CD4-positive, alpha-beta T cell treated with Interleukin-4 for 1 hour (primary cell): ENCODE data around the gene ACAP3.

Source experiments
- DNase-seq, 2 donors: peaks; one replicate each; pipeline ENCODE4 v3.0.0-alpha.2; 2020 to 2022

Gene ACAP3, protein sequence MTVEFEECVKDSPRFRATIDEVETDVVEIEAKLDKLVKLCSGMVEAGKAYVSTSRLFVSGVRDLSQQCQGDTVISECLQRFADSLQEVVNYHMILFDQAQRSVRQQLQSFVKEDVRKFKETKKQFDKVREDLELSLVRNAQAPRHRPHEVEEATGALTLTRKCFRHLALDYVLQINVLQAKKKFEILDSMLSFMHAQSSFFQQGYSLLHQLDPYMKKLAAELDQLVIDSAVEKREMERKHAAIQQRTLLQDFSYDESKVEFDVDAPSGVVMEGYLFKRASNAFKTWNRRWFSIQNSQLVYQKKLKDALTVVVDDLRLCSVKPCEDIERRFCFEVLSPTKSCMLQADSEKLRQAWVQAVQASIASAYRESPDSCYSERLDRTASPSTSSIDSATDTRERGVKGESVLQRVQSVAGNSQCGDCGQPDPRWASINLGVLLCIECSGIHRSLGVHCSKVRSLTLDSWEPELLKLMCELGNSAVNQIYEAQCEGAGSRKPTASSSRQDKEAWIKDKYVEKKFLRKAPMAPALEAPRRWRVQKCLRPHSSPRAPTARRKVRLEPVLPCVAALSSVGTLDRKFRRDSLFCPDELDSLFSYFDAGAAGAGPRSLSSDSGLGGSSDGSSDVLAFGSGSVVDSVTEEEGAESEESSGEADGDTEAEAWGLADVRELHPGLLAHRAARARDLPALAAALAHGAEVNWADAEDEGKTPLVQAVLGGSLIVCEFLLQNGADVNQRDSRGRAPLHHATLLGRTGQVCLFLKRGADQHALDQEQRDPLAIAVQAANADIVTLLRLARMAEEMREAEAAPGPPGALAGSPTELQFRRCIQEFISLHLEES

DNA sequence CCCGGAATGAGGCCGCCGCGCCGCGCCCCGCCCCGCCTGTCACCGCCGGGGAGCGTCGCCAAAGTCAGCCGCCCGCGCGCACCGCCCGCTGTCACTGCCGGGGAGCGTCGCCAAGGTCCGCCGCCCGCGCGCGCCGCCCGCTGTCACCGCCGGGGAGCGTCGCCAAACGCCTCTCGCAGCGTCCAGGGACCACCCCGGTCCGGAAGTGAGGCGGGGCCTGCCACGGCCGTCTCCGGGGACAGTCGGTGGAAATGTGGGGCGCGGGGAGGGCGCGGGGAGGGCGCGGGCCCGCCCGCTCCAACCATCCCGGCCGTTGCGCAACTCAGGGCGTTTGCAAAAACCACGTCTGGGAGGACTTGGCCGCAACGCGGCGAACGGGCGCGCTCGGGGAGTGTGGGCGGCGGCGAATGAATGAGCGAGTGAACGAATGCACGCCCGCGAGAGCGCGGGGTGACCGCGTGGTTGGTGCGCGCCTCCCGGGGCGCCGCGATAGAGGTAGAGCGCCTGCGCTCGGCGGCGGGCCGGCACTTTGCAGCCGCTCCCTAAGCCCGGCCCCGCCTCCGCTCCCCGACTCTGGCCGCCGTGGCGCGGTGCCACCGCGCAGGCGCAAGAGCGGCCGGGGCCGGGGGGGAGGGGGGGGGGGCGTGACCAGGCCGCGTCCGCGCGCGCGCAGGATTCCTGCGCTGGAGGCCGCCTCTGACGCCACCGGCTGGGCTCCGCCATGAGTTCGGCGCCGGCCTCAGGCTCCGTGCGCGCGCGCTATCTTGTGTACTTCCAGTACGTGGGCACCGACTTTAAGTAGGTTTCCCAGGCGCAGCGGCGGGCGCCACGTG lies at the start of gene ACAP3, which contains the start of gene PUSL1:
Gene ACAP3 (minus strand): TSS at position 8 of the 833 bp plus-strand sequence. CDS start 115 bp downstream, outside the sequence.
Gene PUSL1 (plus strand): TSS at position 675 of the 833 bp plus-strand sequence. CDS start 47 bp downstream, at position 722.
- peak; percentile 90 to 91 for DNase-seq

DNA sequence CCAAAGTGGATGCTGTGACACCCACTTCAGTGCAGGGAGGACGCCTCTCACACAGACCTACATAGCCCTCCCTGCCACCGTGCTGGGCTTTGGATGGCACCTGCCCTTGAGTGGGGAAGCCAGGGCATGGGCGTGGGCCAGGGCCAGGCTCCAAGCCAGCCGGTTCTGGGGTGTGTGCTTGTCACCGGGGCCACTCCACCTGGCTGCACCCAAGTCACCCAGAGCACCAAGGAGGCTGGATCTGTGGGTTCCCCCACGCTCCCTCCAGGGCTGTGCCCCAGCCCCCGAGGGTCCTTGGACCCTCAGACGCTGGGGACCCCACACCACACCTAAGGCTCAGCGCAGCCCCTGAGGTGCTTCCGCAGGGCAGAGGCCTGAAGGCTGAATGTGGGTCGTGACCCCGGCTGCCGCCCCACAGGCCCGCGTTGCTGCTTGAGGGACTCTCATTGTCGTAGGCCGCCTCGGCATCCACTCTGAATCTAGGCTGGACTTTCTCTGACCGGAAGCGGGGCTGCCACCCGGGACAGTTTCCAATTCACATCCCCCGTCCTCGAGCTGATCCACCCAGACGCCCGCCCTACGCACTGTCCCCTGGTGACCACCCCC lies 49.2 kb upstream of the ACAP3 start:
- no peak for DNase-seq

DNA sequence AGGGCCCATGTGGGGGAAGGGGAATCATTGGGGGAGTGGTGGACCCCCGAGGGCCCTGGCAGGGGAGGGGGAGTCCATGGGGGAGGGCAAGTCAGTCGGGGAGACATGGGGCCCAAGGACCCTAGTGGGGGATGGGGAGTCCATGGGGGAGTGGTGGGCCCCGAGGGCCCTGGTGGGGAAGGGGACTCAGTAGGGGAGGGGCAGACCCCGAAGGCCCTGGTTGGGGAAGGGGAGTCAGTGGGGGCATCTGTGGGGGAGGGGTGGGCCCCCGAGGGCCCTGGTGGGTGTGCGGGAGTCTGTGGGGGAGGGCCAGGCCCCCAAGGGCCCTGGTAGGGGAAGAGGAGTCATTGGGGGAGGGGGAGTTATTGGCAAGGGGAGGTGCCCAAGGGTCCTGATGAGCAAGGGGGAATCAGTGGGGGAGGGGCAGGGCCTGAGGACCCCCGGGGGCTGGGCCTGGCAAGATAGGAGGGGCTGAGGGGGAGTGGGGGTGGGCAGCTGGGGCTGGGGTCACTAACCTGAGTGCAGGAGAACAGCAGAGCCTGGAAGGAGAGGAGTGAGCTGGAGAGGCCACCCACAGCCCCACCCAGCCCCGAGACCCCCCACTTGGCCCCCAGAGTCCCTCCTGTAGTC lies 48.6 kb upstream of the ACAP3 start:
- DNase-seq, result no peak

DNA sequence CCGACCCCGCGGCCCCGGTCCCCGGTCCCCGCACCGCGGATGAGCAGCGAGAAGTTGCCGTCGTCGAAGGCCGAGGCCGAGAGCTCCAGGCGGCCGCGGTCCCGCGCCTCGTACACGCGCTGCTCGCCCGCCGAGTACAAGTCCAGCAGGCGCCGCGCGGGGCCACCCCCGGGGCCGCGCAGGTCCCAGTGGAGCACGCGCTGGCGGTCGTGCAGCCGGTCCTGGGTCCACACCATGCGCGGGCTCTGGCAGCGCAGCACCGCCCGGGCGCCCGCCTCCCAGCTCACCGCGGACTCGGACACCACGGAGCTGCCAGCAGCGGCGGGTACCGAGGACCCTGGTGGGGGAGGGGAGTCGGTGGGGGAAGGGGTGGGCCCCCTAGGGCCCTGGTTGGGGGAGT lies 47.7 kb upstream of the ACAP3 start:
- DNase-seq, result no peak

DNA sequence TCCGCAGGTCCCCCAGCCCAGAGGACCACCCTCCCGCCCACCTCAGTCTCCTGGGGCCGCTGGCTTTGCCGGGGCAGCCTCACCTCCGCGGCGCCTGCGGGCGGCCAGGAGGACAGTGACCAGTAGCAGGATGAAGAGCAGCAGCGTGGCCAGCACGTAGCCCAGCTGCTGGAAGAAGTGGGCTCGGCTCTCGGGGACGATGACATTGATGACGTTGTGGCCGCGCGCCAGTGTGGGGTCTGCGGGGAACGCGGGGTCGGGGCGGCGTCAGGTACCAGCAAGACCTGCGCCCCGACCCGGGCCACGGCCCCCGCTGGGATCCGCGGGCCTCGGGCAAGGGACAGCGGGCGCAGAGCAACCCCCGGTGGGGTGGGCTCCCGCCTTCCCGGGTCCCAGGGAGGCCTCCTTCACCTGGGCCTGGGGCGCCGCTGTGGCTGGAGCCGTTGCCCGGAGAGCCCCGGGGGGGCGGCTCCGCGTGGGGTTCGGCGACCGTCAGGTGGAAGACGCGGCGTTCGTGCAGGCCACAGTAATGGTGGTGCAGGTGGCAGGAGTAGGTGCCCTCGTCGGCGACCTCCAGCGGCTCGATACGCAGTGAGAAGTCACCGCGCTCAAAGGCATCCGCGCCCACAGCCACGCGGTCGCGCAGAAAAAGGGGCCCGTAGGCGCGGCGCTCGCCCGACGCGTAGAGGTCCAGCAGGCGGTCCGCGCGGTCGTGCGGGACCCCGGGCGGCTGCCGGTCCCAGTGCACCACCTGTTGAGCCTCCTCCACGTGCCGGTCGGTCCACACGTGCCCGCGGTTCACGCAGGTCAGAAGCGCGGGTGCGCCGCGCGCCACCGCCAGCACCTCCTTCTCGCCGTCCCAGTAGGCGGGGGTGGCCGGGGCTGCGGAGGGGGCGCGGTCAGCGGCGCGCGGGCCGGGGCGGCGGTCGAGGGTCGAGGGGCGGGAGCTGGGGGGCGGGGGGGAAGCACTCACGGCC lies 46.8 kb upstream of the ACAP3 start:
- DNase-seq, result no peak

DNA sequence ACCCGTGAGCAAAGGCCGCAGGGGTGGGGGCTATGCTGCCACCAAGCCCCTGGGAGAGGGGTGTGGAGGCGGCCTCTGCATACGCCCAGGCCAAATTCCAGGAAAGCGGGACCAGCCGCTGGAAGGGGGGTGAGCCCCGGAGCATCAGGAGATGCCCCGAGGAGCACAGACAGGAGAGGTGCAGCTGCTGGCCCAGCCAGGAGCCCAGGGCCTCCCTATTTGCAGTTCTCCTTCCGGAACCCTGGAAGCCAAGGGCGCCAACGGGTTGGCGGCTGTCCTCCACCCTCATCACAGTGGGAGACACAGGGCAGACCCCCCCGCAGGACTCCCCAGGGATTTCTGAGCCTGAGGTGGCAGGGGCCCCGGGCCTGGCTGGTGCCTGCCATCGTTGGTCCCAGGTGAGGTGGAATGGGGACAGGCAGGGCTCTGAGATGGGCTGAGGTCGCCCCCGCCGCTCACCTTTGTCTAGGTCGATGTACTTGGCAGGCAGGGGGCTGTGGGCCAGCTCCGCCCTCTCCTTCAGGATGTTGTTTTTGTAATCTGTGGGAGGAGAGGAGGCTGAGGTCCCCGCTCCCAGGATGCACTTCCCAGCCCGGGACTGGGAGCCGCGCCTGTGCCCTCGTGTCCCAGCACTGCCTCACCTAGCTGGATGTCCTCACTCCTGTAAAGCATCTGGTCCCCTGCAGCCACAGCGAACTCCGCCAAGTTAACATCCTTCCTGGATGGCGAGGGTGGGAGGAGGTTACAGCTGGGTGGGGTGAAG lies 45.8 kb upstream of the ACAP3 start:
- no peak for DNase-seq

DNA sequence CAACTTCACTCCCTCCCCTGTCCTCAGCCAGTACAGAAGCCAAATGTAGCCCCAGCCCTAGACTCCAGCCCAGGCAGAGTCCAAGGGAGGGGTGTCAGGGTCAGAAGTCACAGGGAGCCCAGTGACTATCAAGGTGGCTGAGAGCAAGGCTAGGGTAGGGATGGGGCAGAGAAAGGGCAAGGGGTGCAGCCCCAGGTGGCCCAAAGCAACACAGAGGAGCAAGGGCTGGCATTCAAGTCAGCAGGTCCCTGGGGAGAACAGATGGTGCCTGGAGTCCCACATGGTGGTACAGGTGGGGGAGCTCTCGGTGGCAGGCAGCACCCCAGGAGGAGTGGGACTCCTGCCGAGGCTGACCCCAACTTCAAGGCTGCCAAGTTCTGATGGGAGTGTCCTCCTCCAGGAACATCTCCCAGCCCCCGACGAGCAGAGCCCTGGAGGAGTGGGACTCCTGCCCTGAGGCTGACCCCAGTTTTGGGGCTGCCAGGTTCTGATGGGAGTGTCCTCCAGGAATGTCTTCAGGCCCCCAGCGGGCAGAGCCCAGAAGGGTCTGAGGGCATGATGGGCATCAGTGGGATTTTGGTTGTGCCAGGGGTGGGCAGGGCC lies 45.2 kb upstream of the ACAP3 start:
- DNase-seq, result no peak

DNA sequence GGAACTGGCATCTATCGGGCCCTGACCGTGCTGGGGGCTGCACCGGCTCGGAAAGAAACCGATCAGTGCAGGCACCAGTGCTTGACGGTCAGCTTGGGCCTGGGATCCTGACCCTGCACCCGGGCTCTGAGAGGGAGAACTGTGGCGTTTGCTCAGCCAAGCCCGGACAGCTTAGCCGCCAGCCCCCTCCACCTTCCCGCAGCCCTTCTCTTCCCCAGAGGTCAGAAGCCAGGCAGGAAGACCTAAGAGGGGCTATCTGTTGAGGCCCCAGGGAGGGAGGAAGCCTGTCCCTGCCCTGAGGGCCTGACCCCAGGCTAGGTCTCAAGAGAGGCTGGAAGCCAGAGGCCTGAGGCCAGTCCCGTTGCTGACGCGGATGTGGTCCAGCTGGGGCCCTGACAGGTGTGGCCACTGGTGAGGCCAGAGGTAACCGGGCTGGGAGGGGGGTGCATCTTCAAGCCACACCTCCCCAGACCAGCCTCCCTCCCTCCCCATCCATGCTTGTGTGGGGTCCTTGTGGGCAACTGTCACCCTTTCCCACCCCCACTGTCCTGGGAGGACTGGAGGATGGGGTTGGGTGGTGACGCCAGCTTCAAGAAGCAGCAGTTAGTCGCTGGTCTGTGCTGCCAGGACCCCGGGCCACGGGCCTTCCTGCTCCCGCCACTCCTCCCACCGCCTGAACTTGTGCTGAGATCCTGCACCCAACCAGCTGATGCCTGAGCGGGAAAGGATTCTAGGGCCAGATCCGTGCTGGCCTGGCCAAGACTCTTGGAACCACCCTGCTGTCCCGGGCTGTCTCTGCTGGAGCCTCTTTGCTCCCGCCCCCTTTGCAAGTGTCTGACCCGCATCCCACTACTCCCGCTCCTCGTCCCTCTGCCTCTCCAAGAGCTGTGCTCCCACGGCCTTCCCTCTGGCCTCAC lies 44.0 kb upstream of the ACAP3 start:
- no peak for DNase-seq

DNA sequence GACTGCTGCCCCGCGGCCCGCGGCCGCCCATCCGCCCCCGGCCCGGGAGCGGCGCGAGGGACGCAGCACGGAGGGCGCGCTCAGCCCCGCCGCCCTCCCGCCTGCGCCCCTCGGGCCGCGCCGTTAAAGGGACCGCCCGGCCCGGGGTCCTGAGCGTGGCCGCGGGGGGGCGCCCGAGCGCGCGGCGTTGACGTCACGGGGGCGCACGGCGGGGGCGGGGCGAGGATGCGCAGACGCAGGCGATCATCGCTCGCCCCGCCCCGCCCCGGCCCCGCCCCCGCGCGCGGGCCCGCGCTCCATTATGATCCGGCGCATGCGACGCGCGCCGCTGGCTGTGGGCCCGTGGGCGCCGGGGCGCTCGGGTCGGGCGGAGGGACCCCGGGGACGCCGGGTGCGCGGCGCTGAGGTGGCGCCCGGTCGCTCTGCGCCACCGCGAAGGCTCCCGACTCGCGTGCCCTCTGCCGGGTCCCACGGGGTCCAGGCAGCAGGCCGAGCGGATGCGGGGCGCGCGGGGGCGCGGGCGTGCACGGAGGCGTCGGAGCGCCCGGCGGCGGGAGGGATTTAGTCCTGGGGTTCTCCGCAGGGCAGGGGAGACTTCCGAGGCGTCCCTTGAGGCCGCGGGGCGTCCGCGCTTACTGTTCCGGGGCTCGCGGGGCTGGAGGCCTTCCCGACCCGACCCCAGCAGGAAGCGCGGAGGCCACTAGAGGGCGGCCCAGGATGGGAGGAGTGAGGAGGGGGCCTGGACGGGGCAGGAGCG lies 41.7 kb upstream of the ACAP3 start, which contains the start of gene DVL1:
Gene DVL1 (minus strand): TSS at position 163 of the 757 bp plus-strand sequence. CDS start 353 bp downstream, outside the sequence.
- peak; percentile 73 to 74 for DNase-seq

DNA sequence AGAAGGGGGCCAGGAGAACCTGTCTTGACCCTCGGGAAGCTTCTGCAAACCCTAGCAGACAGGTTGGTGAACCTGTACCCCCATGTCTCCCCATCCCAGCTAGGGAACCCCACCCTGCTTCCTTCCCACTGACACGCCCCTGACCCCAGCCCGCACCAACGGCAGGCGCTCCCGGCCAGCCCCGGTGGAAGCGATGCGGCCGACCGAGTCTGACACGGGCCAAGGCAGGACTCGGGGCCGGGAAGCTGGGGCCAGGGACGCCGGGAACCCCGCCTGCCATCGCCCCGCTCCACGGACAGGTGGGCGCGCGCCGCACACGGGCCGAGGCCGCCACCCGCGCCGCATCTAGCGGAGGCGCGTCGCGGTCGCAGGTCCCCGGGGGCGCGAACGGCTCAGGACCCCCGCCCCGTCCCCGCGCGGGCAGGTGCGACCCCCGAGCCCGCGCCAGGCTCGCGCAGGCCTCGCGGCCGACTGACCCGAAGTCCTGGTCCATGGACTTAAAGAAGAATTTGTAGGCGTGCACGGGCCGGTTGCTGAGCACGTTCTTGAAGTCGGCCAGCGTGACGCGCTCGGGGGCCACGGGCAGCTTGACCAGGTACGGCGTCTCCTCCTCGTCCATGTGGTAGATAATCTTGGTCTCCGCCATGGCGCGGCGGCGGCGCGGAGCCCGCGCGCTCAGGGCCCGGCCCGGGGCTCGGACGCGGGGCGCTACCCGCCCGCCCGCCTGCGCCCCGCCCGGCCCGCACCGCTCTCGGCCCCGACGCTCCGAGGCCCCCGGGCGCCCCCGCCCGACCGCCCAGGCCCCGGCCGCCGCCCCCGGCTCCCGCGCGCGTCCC lies 40.9 kb upstream of the ACAP3 start:
- DNase-seq, result no peak

DNA sequence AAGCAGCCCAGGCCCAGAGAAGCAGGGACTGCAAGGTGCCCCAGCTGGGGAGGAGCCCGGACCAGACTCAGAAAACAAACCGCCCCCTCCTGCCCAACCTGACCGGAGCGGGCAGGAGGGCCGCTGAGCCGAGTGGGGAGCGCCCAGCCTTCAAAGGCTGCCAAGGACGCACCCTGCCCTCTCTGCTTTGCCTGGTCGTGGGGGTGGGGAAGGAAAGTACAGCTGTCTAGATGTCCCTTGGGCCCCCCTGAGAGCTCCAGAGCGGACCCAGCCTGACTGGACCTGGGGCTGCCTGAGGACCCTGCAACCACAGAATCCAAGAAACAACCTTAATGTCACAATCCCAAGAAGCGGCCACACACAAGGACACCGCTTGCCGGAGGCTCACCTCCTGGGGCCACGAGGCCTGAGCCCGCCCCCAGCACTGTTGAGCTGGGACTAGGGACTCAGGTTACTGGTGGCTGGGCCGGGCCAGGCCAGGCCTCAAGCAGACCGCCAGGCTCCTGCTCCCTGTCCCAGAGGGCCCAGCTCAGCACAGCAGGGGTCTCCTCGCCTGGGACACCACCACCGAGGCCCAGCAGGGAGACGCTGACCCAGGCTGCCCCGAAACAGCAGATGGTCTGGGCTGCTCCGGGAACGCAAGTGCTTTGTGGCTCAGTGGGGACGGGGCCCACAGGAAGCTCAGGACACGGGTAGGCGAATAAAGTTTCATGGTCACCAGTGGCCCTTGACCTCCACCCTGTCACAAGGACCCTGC lies 40.1 kb upstream of the ACAP3 start:
- DNase-seq, result no peak

DNA sequence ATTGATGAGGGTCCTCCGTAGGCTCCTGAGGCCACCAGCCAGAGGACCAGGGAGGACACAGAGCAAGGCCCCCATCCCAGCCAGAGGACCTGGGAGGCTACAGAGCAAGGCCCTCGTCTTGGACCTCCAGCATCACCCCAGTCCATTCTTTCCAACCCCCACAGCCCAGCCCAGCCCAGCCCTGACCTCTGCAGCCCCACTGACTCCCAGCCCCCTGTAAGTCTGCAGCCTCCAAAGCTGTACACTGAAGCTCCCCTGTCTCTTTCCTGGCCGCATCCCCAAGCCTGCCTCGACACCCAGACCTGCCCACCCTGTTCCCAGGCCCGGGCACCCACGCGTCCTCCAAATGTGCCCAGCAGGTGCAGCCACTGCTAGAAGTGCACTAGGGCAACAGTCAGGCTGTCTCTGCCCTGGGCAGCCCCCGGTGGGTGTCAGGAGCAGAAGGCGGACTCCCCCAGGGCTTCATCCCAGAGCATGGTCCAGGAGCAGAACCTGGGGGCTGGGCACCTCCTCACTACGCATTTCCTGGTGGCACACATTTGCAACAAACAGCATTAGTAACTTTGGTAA lies 39.4 kb upstream of the ACAP3 start:
- DNase-seq, result no peak

DNA sequence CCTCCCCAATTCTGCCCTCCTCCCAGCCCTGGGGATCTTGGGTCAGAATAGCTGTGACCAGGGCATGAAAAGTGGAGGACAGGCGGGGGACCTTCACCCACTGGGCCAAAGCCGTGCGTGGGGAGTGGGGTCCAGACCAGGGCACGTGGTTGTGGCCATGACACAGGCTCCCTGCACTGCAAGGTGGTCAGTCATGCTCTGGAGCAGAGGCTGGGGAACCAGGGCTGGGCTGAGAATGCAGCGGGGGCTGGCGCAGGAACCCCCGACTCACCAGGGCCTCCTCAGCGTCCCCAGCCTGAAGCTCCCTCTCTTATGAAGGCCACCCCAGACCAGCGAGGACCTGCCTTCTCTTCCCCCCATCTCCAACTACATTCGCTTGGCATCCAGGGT lies 38.8 kb upstream of the ACAP3 start:
- no peak for DNase-seq

DNA sequence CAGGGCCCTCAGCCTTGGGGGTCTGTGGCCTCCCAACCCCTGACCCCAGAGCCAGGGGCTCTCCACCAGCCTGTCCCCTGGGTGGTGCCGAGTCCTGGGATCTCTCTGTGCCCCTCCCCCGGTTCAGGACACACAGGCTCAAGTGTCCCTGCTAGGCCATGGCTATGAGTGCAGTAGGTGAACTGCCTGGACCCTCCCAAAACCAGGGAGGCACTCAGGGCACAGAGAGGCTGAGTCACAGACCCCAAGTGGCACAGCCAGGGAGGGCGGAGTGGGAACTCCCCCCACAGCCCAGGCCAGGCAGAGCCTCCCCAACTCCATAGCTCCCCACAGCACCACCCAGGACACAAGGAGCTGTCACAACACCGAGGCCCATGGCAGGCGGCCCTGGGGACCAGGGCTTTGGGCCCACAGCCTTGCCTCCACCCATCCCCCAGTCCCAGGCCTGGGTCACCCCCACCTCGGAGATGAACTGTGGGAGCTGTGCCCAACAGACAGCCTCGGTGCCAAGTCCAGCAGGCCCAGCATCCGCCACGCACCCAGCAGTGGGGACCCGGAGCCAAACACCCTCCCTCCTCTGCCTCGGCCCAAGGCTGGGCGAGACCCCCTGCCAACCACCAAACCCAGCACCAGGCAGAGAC lies 38.2 kb upstream of the ACAP3 start:
- no peak for DNase-seq

DNA sequence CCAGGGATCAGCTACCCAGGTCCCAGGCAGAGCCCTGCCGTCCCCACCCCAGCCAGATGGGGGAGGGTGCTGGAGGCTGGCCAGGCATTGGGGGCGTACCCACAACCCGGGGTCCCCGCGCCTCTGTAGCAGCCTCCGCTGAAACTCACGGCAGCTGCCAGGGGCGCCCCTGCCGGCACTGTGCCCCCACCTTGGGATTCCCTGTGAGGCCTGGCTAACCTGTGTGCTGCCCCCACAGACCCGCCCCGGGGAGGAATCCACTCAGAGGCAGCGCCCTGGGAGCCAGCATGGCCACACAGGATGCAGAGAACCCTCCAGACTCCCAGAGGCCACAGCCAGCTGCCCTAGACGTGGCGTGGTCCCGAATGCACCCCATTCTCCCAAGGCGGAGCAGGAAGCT lies 37.7 kb upstream of the ACAP3 start:
- no peak for DNase-seq
